Measurements from ENCODE around the gene RANBP3. TPM values are rescaled to one million over a fixed set of nuclear protein-coding genes. Genes with fewer than 3 reads are reported as not detected.

The RANBP3 gene
- polyA plus RNA-seq, 1 of the 3 experiments (the other 2 are of a cell fraction) = 84.0 TPM

- peaks cover 15% of the 10 kb centered on the region for H3F3A ChIP-seq (replicated peaks; ENCODE audit: insufficient read depth)
- H3K36me3 ChIP-seq (replicated peaks in 1 of 2; ENCODE audit: control insufficient read depth in 1 of 2, insufficient read depth in 2 of 2, low read length in 1 of 2) = peaks cover 23 to 30% of the 10 kb centered on the region in 2 experiments
- H3K27me3 ChIP-seq (ENCODE audit: insufficient read depth) = no peaks in the 10 kb centered on the region
- 0 out of 2 replicates have a peak overlapping the region, but pooled peaks have one; percentile 79 for H2AFZ ChIP-seq (ENCODE audit: low read depth)
- 9% methylated on average over 18 of the region's 43 CpGs for WGBS (ENCODE audit: low lambda C conversion rate)
- H3K4me1 ChIP-seq (ENCODE audit: control insufficient read depth in 1 of 2, insufficient read depth in 2 of 2, low read depth in 1 of 2, low read length in 1 of 2) = peaks cover 10 to 21% of the 10 kb centered on the region in 2 experiments; a peak in 3 of 4 replicates
- peak overlapping the region; percentile 81 to 90 for H3K4me3 ChIP-seq (ENCODE audit: low read depth in 2 of 2, low read length in 1 of 2)
- ChIA-PET CTCF (interaction anchor here (0.6 to 6.5 kb wide), 4 partner anchors 10 to 173 kb away, joined by 3 to 67 read pairs (median 4); no protein-coding TSS in a partner anchor), POLR2A (interaction anchor here (1.0 to 1.2 kb wide), 3 partner anchors 17 to 149 kb away, joined by 4 read pairs; no protein-coding TSS in a partner anchor)
- no peaks in the 10 kb centered on the region for H3K9me3 ChIP-seq
- H3K79me2 ChIP-seq (ENCODE audit: insufficient read depth) = peaks cover 76% of the 10 kb centered on the region
- H3K9ac ChIP-seq = peak overlapping the region; percentile 93
- TF ChIP-seq USF2 (IDR thresholded peaks at IDR 0.05; ENCODE audit: borderline replicate concordance, low read depth, low read length) = no peak
- TF ChIP-seq NRF1 (IDR thresholded peaks at IDR 0.05; ENCODE audit: low read depth, low read length) = no peak
- no peak for TF ChIP-seq TEAD4 (IDR thresholded peaks at IDR 0.05; ENCODE audit: borderline replicate concordance, insufficient read depth)
- TF ChIP-seq YY1 (IDR thresholded peaks at IDR 0.05; ENCODE audit: low read depth) = no peak
- TF ChIP-seq NFIC (IDR thresholded peaks at IDR 0.05; ENCODE audit: borderline replicate concordance) = no peak
- TF ChIP-seq RFX5 (IDR thresholded peaks at IDR 0.05; ENCODE audit: low read length) = no peak
- no peak for TF ChIP-seq TCF12 (IDR thresholded peaks at IDR 0.05)
- no peak for TF ChIP-seq MEF2A (IDR thresholded peaks at IDR 0.05; ENCODE audit: borderline replicate concordance, low read depth)
- TF ChIP-seq FOSL2 (IDR thresholded peaks at IDR 0.05; ENCODE audit: borderline replicate concordance, low read depth) = no peak
- TF ChIP-seq MAX (IDR thresholded peaks at IDR 0.05; ENCODE audit: low read depth) = no peak
- TF ChIP-seq GATA2 (CRISPR knock-in tag; IDR thresholded peaks at IDR 0.05) = no peak
- TF ChIP-seq RXRA (IDR thresholded peaks at IDR 0.05; ENCODE audit: borderline replicate concordance, low read depth) = no peak
- no peaks in the 10 kb centered on the region for H3K9me2 ChIP-seq
- peak overlapping the region; percentile 61 to 83; a peak in 3 of 4 replicates for H3K27ac ChIP-seq (ENCODE audit: low read depth in 2 of 2, low read length in 1 of 2)
- no peak for DNase-seq
- peaks cover 43% of the 10 kb centered on the region for H4K20me1 ChIP-seq (ENCODE audit: insufficient read depth)
- peak overlapping the region; percentile 96 for H3K4me2 ChIP-seq
Observed at GRCh38 chr19:5977222-5977784, 637 bp downstream of the RANBP3 start.

GRCh38 chr19:5976768-5977167, 1.2 kb downstream of the RANBP3 start:
- CTCF ChIA-PET = interaction anchor here (0.9 to 6.5 kb wide), 2 partner anchors 9 to 45 kb away, joined by 3 to 67 read pairs; no protein-coding TSS in a partner anchor
- no peak overlapping the region for H2AFZ ChIP-seq (ENCODE audit: low read depth)
- H3F3A ChIP-seq (replicated peaks; ENCODE audit: insufficient read depth) = peaks cover 15% of the 10 kb centered on the region
- no peak for DNase-seq
- H3K27ac ChIP-seq (ENCODE audit: low read depth in 2 of 2, low read length in 1 of 2) = no peak overlapping the region
- no peaks in the 10 kb centered on the region for H3K9me2 ChIP-seq
- peak overlapping the region; percentile 81 to 90 for H3K4me3 ChIP-seq (ENCODE audit: low read depth in 2 of 2, low read length in 1 of 2)
- peaks cover 82% of the 10 kb centered on the region for H3K79me2 ChIP-seq (ENCODE audit: insufficient read depth)
- POLR2A ChIA-PET = no interaction called here
- 58% methylated on average over 4 of the region's 8 CpGs for WGBS (ENCODE audit: low lambda C conversion rate)
- H3K9me3 ChIP-seq = no peaks in the 10 kb centered on the region
- peak overlapping the region; percentile 96 for H3K4me2 ChIP-seq
- no peaks in the 10 kb centered on the region for H3K27me3 ChIP-seq (ENCODE audit: insufficient read depth)
- peak overlapping the region; percentile 93 for H3K9ac ChIP-seq
- H3K36me3 ChIP-seq (replicated peaks in 1 of 2; ENCODE audit: control insufficient read depth in 1 of 2, insufficient read depth in 2 of 2, low read length in 1 of 2) = peaks cover 23 to 34% of the 10 kb centered on the region in 2 experiments
- H3K4me1 ChIP-seq (ENCODE audit: control insufficient read depth in 1 of 2, insufficient read depth in 2 of 2, low read depth in 1 of 2, low read length in 1 of 2) = peaks cover 10 to 25% of the 10 kb centered on the region in 2 experiments; a peak in 3 of 4 replicates
- H4K20me1 ChIP-seq (ENCODE audit: insufficient read depth) = peaks cover 48% of the 10 kb centered on the region
- TF ChIP-seq USF2 (IDR thresholded peaks at IDR 0.05; ENCODE audit: borderline replicate concordance, low read depth, low read length) = no peak
- TF ChIP-seq CHD2 (IDR thresholded peaks at IDR 0.05; ENCODE audit: low read length, partially characterized antibody) = no peak
- TF ChIP-seq YY1 (IDR thresholded peaks at IDR 0.05; ENCODE audit: low read depth) = no peak
- no peak for TF ChIP-seq RCOR1 (IDR thresholded peaks at IDR 0.05; ENCODE audit: low read length)
- no peak for TF ChIP-seq SIN3A (IDR thresholded peaks at IDR 0.05; ENCODE audit: borderline replicate concordance, low read depth, low read length)
- no peak for TF ChIP-seq USF1 (IDR thresholded peaks at IDR 0.05; ENCODE audit: borderline replicate concordance, low read depth)
- TF ChIP-seq RXRA (IDR thresholded peaks at IDR 0.05; ENCODE audit: borderline replicate concordance, low read depth) = no peak
- TF ChIP-seq GATA2 (CRISPR knock-in tag; IDR thresholded peaks at IDR 0.05) = no peak
- TF ChIP-seq MXI1 (IDR thresholded peaks at IDR 0.05; ENCODE audit: low read depth, low read length) = no peak
- no peak for TF ChIP-seq CTCF (IDR thresholded peaks at IDR 0.05)
- no peak for TF ChIP-seq FOSL2 (IDR thresholded peaks at IDR 0.05; ENCODE audit: borderline replicate concordance, low read depth)
- no peak for TF ChIP-seq FOXJ3 (CRISPR knock-in tag; IDR thresholded peaks at IDR 0.05)
- no peak for TF ChIP-seq EZH2phosphoT487 (IDR thresholded peaks at IDR 0.05; ENCODE audit: borderline replicate concordance, low read depth)
